GM10266 (cell line): ENCODE data around the gene PRSS35.
"Not testable (repeated sequence)": the region's sequence is repeated elsewhere in the genome, so short reads cannot be mapped to it uniquely, and the experiment has no call there.

ENCODE experiments used
- DNase-seq: peaks from one replicate; pipeline ENCODE4 v3.0.0; 2012; ENCODE audit errors: extremely low spot score
- TF ChIP-seq, protein P1 (sequence below): IDR thresholded peaks from 2 replicates; pipeline ENCODE4 v1.5.1; 2012; ENCODE audit warnings: mild to moderate bottlenecking, low read depth; ENCODE audit not compliant: control insufficient read depth, insufficient read depth; ENCODE audit errors: missing control alignments

Gene PRSS35

DNA sequence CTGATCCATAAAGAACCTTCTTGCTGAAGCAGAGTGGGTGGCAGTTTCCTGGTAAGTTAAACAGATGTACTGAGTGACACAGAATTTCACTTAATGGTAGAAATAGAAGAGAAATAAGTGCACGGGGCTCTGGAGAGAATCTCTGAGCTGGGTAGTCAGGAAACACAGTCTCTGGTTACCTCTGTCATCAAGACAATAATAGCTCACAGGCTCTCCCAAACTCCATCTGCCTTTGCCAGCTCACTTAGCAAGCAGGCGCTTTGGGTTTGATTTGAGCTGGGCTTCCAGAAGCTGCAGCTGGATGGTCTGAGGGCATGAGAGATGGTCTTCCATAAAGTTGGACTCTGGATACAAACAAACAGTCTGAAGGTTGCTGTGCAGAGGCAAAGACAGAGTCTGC is 39.6 kb upstream of the PRSS35 start:
- DNase-seq, result no peak
- TF ChIP-seq, protein P1, sequence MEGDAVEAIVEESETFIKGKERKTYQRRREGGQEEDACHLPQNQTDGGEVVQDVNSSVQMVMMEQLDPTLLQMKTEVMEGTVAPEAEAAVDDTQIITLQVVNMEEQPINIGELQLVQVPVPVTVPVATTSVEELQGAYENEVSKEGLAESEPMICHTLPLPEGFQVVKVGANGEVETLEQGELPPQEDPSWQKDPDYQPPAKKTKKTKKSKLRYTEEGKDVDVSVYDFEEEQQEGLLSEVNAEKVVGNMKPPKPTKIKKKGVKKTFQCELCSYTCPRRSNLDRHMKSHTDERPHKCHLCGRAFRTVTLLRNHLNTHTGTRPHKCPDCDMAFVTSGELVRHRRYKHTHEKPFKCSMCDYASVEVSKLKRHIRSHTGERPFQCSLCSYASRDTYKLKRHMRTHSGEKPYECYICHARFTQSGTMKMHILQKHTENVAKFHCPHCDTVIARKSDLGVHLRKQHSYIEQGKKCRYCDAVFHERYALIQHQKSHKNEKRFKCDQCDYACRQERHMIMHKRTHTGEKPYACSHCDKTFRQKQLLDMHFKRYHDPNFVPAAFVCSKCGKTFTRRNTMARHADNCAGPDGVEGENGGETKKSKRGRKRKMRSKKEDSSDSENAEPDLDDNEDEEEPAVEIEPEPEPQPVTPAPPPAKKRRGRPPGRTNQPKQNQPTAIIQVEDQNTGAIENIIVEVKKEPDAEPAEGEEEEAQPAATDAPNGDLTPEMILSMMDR, result no peak

DNA sequence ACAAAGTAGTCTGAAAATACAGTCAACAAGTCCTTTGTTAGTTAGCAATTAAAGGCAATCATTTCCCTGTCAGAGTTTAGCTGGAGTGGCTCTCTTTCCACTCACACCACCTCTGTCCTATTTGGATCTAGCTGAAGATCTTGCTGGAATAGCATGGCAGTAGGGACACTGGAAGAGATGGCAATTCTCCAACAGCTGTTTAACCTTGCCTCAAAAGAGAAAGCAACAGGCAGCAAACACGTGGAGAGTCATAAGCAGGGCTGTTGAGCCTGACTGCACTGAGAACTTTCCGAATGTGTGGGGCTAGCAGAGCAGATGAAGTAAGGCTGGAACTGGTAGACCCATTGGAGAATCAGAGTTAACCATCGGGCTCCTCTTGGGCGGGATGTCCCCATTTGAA is 38.0 kb upstream of the PRSS35 start:
- TF ChIP-seq, protein P1, result no peak
- DNase-seq, result no peak

DNA sequence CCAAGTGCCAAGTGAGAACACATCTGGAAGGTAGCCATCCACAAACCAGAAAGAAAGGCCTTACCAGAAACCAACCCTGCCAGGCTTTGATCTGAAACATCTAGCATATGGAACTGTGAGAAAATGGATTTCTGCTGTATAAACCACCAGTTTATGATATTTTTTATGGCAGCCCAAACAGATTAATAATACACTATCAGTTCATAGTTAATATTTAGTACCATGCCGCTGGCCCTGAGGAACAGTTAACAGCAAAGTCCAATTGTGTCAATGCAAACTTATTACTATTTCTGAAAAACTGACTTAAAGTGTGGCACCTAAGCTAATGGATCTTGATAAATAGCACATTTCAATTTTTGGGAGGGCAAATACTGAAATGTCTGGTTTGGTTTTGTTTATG is 35.4 kb upstream of the PRSS35 start:
- TF ChIP-seq, protein P1, result no peak
- DNase-seq, result no peak

DNA sequence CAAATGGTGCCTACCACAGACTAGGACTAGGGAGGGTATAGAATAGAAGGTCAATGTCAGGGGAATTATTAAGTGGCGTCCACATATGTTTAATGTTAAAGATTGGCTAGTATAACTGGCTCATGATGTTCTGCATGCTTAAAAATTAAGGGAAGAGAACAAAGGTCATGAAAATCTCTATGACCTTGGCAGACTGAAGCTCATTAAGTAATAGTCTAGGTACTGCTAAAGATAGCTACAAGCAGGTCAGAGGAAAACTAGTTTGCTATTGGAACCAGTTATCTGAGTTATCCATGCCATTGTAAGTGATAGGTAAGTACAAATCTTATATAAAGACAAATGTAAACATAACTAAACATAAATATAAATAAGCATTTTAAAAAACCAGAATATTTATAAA is 32.9 kb upstream of the PRSS35 start:
- TF ChIP-seq, protein P1, result no peak
- no peak for DNase-seq

DNA sequence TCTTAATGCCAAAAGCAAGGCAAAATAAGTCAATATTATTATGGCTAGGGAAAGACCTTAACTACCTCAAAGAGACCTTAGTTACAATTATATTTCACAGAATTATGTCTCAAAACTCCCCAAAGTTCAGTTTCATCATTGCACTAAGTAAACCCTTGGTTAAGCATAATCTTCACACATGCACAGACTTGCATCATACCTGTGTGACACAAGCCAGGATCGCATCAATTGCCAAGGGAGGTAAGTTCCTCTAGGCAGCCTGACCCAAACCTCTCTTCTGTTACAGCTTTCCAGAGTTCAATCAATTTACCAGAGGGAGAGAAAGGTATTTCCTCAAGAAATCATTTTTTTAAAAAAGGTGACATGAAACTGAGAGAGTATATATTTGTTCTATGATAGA is 31.9 kb upstream of the PRSS35 start:
- TF ChIP-seq, protein P1, result no peak
- DNase-seq, result no peak

DNA sequence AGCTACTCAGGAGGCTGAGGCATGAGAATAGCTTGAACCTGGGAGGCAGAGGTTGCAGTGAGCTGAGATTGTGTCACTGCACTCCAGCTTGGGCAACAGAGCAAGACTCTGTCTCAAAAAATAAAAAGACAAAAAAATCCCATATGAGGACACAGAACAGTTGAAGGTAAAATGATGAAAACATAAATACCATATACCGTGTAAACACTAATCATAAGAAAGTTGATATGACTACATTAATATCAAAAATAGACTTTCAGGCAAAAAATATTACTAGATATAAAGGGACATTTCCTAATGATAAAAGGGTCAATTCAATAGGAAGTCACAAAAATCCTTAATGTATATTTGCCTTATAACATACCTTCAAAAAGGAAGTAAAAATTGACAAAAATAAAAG is 30.4 kb upstream of the PRSS35 start:
- DNase-seq, result not testable (repeated sequence)

DNA sequence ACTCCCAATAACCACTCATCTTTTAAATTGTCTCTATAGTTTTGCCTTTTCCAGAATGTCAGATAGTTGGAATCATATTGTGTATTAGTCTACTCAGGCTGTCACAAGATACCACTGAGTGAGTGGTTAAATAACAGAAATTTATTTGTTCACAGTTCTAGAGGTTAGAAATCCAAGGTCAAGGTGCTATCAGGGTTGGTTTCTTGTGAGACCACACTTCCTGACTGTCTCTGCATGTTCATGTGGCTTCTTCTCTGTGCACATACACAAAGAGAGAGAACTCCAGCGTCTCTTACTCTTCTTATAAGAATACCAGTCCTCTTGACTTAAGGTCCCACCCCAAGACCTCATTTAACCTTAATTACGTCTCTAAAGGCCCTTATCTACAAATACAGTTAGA is 23.9 kb upstream of the PRSS35 start:
- no peak for DNase-seq
- TF ChIP-seq, protein P1, result no peak

DNA sequence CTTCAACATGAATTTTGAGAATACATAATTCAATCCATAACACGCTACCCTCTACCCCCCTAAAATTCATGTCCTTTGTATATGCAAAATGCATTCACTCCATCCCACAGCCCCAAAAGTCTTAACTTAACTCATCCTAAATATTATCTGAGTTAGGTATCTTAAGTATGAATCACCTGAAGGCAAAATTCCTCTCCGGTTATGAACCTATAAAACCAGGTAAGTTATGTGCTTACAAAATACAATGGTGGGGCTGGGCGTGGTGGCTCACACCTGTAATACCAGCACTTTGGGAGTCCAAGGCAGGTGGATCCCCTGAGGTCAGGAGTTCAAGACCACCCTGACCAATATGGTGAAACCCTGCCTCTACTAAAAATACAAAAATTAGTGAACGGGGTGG is 23.5 kb upstream of the PRSS35 start:
- no peak for DNase-seq
- TF ChIP-seq, protein P1, result no peak
